Urothelium cell line (cell line): Measurements from ENCODE around the gene FUT6.
"Not testable (repeated sequence)": the region's sequence is repeated elsewhere in the genome, so short reads cannot be mapped to it uniquely, and the experiment has no call there.

Experiments used
- DNase-seq: peaks from one replicate; pipeline ENCODE4 v3.0.0; 2011; ENCODE audit warnings: low spot score, mixed read lengths
- FAIRE-seq: peaks from 2 replicates; lab custom pipeline; 2011; peaks lifted over from hg19 to GRCh38; lab: Jason Lieb, UNC

Gene FUT6

DNA sequence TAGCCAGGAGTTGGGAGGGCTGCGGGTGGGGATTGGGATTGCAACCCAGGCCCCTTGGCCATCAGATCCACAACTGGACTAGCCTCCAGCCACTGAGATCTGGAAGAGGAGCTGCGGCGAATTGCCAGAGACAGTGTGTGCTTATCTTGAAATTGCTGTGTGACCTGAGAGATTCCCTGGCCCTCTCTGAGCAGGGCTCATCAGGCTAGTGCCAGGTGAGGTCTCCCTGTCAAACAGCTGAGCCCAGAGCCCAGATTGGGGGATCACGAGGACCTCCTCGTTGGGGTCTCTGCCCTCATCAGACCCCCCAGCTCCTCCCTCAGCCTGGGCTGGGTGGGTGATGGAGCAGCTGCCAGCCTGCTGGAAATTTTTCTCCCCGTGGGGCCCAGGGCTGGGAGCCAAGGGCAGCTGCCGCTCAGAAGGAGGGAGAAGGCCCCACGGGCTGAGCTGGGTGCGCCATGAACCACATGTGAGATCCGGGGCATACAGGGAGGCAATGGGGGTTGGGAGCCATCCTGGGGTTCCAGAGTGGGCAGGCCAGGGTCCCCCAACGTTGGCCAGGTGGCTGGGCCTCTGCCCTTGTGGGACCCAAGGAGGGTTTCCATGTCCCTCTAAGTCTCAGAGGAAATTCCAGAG is 23.6 kb upstream of the FUT6 start:
- DNase-seq (no peak), FAIRE-seq (no peak)

DNA sequence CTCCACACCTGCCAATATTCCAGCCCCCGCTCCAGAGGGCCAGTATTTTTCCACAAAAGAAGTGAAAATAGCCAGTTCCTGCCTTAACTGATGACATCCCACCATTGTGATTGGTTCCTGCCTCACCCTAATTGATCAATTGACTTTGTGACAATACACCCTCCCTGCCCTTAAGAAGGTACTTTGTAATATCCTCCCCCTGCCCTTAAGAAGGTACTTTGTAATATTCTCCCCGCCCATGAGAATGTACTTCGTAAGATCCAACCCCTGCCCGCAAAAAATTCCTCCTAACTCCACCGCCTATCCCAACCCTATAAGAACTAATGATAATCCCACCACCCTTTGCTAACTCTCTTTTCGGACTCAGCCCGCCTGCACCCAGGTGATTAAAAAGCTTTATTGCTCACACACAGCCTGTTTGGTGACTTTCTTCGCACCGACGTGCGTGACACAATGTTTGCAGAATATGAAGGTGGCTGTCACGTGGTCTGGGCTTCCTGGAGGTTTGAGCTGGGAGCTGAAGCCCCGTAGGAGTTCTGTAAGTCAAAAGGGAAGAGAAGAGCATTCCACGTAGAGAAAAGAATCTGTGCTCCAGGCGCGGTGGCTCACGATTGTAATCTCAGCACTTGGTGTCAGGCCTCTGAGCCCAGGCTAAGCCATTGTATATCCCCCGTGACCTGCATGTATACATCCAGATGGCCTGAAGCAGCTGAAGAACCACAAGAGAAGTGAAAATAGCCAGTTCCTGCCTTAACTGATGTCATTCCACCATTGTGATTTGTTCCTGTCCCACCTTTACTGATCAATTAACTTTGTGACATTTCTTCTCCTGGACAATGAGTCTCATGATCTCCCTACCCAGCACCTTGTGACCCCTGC is 17.9 kb upstream of the FUT6 start:
- DNase-seq (no peak), FAIRE-seq (no peak)

DNA sequence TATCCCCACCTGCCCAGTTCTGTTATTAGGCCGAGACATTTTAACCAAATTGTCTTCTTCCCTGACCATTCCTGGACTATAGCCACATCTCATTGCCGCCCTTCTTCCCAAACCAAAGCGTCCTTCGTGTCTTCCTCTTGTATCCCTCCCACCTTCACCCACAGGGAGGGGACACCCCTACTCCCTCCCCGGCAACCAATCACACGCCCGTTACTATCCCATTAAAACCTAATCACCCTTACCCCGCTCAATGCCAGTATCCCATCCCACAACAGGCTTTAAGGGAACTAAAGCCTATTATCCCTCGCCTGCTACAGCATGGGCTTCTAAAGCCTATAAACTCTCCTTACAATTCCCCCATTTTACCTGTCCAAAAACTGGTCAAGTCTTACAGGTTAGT is 15.6 kb upstream of the FUT6 start:
- DNase-seq, FAIRE-seq: not testable (repeated sequence)

DNA sequence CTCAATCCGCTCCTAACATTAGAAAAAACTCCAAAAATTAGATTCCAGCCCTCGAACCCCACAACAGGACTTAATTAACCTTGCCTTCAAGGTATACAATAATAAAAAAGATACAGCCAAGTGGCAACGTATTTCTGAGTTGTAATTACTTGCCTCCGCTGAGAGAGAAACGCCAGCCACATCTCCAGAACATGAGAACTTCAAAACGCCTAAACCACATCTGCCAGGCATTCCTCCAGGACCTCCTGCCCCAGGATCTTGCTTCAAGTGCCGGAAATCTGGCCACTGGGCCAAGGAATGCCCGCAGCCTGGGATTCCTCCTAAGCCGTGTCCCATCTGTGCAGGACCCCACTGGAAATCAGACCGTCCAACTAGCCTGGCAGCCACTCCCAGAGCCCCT is 14.6 kb upstream of the FUT6 start:
- FAIRE-seq, result not testable (repeated sequence)

DNA sequence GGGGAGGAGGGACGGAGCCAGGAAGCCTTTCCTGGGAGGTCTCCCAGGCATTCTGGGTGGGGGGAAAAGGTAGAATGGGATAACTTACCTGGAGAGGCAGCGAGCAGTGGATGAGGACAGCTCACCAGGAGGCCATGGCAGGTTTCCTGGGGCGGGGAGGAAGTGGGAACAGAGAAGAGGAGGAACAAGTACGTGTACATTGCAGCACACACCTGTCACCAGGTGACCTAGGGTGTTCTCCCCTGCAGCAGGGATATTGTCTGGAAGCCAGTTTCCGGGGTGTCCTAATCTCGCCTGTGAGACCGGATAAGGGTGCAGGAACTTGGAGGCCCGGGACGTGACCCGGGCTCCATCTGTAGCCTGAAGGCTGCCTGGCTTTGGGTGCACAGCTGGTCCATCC is 11.8 kb upstream of the FUT6 start, which contains the start of gene FUT3:
FUT3 (minus strand) TSS at position 148 of the 400 bp plus-strand sequence.
- no peak for FAIRE-seq

More for the DNA sequence above, 14.6 kb upstream of the FUT6 start:
- not testable (repeated sequence) for DNase-seq

DNA sequence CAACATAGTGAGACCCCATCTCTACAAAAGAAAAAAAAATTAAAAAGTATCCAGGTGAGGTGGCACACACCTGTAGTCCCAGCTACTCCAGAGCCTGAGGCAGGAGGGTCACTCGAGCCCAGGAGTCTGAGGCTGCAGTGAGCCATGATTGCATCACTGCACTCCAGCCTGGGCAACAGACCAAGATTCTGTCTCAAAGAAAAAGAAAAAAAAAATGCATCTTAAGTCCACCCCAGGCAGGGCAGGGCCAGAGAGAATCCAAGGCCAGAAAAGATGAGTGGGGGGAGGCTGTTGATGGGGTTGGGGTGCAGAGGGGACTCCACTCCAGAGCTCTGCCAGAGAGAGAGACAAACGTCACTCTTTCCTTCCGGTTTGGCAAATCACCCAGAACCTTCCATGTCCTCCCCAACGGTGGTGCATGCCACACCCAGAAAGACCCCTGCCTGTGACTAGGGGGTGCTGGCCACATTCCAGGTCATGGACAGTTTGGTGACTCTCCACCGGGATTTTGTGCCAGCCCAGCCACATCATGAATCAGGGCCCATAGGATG is 11.3 kb upstream of the FUT6 start:
- FAIRE-seq (no peak), DNase-seq (no peak)

More for the DNA sequence above, 11.8 kb upstream of the FUT6 start, which contains the start of gene FUT3:
- no peak for DNase-seq

DNA sequence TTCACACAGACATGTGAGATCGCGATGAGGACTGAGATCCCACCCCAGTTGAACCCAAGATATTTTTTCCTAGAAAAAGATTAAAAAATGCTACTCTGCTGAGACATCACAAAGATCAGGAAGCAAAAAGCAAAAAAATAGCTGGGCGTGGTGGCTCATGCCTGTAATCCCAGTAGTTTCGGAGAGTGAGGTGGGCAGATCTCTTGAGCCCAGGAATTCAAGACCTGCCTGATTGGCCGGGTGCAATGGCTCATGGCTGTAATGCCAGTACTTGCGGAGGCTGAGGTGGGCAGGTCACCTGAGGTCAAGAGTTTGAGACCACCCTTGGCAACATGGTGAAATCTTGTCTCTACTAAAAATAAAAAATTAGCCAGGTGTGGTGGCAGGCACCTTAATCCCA is 10.7 kb upstream of the FUT6 start:
- FAIRE-seq, result no peak
- DNase-seq, result no peak

DNA sequence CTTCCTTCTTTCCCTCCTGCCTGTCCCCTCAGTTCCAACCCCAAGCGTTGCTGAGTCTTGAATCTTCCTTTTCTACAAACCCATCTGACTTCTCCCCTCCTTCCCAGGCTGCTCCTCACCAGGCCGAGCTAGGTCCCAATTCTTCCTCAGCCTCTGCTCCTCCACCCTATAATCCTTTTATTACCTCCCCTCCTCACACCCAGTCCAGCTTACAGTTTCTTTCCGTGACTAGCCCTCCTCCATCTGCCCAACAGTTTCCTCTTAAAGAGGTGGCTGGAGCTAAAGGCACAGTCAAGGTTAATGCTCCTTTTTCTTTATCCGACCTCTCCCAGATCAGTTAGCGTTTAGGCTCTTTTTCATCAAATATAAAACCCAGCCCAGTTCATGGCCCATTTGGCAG is 9.1 kb upstream of the FUT6 start:
- DNase-seq, FAIRE-seq: not testable (repeated sequence)

DNA sequence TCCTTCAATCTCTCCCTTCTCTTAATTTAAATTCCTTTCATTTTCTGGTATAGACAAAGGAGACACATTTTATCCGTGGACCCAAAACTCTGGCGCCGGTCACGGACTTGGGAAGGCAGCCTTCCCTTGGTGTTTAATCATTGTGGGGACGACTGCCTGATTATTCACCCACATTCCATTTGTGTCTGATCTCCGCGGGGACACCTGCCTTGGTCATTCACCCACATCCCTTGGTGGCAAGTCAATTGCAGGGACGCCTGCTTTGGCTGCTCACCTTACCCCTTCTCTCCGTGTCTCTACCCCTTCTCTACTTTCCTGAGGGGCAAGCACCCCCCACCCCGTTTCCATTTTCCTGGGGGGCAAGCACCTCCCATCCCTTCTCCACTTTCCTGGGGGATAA is 8.3 kb upstream of the FUT6 start:
- not testable (repeated sequence) for DNase-seq, FAIRE-seq

DNA sequence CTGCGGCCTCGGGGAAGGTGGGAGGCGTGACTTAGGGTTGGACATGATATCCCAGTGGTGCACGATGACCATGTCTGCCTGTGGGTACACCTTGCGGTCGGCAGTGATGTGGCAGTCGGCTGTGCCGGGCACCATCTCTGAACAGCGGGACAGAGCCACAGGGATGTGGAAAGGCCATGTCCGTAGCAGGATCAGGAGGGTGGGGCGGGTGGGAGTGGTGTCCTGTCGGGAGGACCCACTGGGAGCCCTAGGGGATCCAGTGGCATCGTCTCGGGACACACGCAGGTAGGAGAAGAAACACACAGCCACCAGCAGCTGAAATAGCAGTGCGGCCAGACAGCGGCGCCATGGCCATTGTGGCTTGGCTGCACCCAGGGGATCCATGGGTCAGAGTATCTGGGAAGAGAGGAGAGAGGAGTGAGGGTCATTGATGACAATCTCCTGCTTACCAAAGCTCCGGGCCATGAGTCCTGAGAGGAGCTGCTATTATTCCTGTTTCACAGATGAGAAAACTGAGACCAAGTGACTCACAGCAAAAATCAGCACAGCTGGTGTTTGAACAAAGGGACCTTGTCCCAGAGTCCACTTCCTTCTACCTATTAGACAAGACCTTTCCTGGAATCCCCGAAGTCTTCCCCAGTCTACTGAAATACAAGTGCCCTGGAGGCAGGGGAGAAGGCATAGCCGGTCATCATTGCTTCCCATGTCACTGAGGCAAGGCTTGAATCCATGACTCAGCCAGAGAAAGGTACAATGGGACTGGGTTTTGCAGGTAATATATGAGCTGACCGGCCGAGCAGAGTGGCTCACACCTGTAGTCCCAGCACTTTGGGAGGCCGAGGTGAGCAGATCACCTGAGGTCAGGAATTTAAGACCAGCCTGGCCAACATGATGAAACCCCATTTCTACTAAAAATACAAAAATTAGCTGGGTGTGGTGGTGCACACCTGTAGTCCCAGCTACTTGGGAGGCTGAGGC is 5.2 kb upstream of the FUT6 start:
- FAIRE-seq (no peak), DNase-seq (no peak)

DNA sequence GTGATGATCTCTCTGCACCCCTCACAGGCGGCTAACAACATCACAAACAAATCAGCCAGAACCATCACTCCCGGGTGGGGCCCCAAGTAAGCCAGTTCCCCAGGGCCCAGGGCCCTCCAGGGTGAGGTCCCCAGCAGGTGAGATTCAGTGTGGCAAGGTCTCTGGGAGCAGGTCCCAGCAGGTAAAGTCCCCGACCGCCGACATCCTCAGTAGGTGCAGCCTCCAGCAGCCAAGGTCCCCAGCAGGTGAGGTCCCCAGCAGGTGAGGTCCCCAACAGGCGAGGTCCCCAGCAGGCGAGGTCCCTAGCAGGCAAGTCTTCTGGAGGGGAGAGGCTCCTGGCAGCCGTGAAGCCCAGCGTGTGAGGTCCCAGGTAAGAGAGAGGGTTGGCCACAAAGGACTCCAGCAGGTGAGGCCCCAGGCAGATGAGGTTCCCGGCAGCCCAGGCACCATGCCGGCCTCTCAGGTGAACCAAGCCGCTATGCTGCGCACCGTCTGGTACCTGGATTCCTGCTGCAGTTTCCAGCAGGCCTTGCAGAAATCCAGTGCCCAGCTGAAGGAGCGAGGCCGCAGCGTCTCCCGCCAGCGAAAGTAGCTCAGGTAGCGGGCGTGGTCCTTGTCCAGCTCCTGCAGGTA is 3.9 kb upstream of the FUT6 start:
- FAIRE-seq, result no peak
- DNase-seq, result no peak

DNA sequence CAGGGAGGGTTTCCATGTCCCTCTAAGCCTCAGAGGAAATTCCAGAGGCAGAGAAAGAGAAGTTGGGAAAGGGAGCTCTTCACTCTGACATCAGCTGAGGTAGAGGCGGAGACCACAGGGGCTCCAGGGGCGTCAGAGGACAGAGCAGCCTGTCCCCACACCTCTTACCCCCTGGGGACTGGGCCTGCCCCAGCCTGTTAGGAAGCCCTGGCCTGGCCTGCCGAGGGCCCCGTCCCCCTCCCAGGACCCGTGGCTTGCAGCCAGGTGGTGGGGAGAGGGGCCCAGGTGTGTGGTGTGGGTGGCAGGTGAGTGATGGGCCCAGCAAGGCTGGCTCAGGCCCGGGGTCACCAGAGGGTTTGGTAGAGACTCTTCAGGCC is 2.2 kb upstream of the FUT6 start:
- FAIRE-seq, DNase-seq: not testable (repeated sequence)

DNA sequence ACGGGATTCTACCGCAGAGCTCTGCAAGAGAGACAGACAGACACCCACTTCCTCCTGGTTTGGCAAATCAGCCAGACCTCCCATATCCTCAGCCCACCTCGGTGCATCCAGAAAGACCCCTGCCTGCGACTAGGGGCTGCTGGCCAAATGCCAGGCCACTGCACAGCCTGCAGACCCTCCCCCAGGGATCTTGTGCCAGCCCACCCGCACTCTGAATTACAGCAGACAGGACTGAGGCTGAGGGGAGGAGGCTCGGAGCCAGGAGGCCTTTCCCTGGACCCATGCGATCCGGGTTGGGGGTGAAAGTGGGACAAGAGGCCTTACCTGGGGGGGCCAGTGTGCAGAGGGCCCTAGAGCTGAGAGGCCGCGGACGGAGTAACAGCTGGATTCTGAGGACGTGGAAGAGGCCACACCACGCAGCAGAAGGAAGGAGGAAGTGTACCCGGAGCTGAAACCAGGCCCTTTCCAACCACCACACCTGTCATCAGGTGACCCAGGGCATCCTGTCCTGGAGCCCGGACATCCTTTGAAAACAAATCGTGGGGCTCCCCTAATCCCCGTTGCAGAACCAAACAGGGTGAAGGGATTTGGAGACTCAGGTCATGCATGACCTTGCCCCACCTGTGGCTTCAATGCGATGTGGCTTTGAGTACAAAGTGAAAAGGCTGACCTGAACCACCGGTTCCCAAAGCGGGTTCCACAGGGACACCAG is 993 bp downstream of the FUT6 start:
- FAIRE-seq (no peak), DNase-seq (no peak)

DNA sequence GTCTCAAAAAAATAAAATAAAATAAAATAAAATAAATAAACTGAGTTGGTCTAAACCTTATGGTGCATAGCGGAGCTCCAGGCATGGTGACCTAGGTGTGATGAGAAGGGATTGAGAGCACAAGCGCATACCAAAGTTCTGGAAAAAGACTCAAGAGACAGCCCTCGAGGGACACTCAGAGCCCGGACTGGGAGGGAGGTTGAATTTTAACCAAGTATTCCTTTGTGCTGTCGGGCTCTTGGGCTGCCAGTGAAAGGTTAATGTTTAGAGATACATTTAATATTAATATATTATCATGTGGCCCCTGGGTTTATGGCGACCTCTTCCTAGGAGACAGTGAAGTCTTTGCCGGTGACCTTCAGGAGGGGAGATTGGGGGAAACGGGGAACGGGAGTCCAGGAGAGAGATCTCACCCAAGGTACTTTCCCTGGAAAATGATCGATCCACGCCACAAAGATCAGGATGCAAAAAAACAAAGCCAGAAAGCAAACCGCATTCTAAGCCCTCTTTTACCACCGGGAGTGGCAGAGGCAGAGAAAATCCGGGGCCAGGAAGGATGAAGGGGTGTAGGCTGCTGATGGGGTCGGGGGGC is 1.6 kb downstream of the FUT6 start:
- FAIRE-seq, result no peak
- DNase-seq, result no peak

DNA sequence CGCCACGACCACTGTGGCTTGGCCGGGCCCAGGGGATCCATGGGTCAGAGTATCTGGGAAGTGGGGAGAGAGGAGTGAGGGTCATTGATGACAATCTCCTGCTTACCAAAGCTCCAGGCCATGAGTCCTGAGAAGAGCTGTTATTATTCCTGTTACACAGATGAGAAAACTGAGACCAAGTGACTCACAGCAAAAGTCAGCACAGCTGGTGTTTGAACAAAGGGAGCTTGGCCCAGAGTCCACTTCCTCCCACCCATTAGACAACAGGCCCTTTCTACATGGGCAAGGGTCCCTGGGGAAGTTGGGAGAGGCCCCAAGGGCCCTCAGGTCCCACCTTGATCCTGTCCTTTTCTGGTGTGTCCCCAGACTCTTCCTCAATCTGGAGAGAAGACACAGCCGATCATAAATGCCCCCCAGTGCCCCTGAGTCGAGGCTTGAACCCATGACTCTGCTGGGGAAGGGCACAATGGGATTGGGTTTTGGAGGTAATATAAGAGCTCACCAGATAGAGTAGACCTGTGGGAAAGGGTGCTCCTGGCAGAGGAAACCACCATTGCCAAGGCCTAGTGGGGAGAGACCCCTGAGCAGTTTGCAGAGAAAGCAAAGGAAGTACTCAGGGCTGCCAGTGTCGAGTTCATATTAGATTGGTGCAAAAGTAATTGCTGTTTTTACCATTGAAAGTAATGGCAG is 6.8 kb downstream of the FUT6 start:
- DNase-seq (no peak), FAIRE-seq (no peak)

DNA sequence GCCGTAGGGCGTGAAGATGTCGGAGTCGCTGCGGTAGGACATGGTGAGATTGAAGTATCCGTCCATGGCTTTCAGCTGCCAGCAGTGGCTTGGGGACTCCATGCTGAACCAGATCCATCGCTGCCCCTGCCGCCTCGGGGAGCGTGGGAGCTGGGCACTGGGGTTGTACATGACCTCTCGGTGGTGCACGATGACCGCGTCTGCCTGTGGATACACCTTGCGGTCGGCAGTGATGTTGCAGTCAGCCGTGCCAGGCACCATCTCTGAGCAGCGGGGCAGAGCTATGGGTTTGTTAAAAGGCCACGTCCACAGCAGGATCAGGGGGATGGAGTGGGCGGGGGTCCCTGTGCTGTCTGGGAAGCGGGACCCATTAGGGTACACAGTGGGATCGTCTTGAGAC is 7.4 kb downstream of the FUT6 start:
- no peak for FAIRE-seq

DNA sequence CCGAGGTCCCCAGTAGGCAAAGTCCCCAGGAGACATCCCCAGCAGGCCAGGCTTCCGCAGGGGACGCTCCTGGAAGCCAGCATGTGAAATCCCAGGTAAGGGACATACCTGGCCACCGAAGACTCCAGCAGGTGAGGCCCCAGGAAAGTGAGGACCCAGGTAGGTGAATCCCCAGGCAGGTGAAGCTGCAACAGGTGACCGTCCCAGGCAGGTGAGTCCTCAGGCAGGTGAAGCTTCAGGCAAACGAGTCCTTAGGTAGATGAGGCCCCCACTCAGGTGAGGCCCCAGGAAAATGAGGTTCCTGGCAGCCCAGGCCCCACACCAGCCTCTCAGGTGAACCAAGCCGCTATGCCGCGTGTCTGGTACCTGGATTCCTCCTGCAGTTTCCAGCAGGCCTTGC is 8.3 kb downstream of the FUT6 start:
- FAIRE-seq, result no peak

More for the DNA sequence above, 7.4 kb downstream of the FUT6 start:
- DNase-seq, result no peak

DNA sequence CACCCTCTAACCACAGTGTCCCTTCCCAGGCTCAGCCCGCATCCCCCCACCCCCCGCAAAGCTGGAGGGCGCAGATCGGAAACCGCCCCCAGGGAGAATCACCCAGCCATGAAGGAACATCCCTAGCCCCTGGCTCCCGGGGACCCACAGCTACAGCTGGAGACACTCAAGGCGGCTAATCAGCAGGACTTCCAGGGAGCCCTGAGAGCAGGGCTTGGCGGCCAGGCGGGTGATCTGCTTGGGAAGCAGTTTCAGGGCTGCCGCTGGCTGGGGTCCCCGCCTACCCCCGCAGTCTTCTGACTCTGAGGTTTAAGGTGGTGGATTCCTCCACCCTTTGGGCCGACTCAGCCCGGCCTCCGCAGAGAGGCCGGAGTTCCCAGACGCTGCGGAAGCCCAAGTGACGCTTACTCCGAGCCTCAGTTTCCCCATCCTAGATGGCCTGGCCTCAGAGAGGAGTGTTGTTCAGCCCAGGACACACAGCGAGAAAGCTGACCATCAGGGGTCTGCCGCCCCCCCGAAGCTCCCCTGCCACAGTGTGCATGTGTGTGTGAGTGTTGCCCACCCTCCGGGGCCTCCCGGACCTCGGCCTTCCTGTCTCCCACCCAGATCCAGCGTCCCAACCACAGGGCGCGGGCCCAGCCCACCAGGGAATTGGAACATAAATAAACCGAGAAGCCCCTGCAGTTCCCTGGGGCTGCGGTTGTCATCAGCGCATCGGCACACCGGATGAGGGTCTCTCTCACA is 9.8 kb downstream of the FUT6 start:
- DNase-seq, result no peak

More for the DNA sequence above, 8.3 kb downstream of the FUT6 start:
- no peak for DNase-seq

More for the DNA sequence above, 9.8 kb downstream of the FUT6 start:
- FAIRE-seq, result no peak
